K562 (cell line): ENCODE measurements around the gene THG1L. TPM values are rescaled to one million over a fixed set of nuclear protein-coding genes. Genes with fewer than 3 reads are reported as not detected.

Experiments used
- BACH1 ChIP-seq: fragments of 200-800 bp; sonication (Bioruptor generic); IDR thresholded peaks from 2 replicates; pipeline ENCODE4 v1.6.1; 2016; ENCODE audit warnings: missing genetic modification characterization, missing compliant biosample characterization
- C11orf30 ChIP-seq: fragments of 450-650 bp; IDR thresholded peaks from 2 replicates; pipeline ENCODE4 v1.6.1; 2016; ENCODE audit warnings: low read depth, mild to moderate bottlenecking
- CAMTA2 ChIP-seq: fragments of 250-450 bp; sonication (Bioruptor Pico); conservative IDR thresholded peaks from 2 replicates; pipeline ENCODE4 v1.5.1; 2022
- CHD7 ChIP-seq: fragments of 200-600 bp; sonication (generic); IDR thresholded peaks from one replicate; pipeline ENCODE4 v1.6.1; 2012; ENCODE audit warnings: mild to moderate bottlenecking, low read depth, low read length, inconsistent platforms
- FUS ChIP-seq: fragments of 200-400 bp; formaldehyde crosslinking; optimal IDR thresholded peaks from 2 replicates; pipeline ENCODE3; 2017; ENCODE audit warnings: low read depth, low read length
- HES1 ChIP-seq: fragments of 450-650 bp; IDR thresholded peaks from 2 replicates; pipeline ENCODE4 v1.6.1; 2016; ENCODE audit warnings: low read depth, mild to moderate bottlenecking, moderate library complexity
- MAFG ChIP-seq: fragments of 450-650 bp; conservative IDR thresholded peaks from 2 replicates; pipeline ENCODE4 v1.6.1; 2016; ENCODE audit warnings: missing genetic modification characterization, missing compliant biosample characterization
- NR2C2 ChIP-seq, 2 experiments: fragments of 200-800 bp in 1 of 2; sonication (Bioruptor generic) in 1 of 2; sonication (generic) in 1 of 2; formaldehyde crosslinking in 1 of 2; IDR thresholded peaks; 2 replicates each; pipeline versions ENCODE4 v1.6.1 to v1.8.0; 2016 to 2022; ENCODE audit warnings: mild to moderate bottlenecking in 1 of 2, missing compliant biosample characterization in 1 of 2, missing genetic modification characterization in 1 of 2, missing genetic modification reagents in 1 of 2
- PHTF2 ChIP-seq: fragments of 250-450 bp; sonication (Bioruptor Pico); IDR thresholded peaks from 2 replicates; pipeline ENCODE4 v1.5.0; 2021; ENCODE audit warnings: mild to moderate bottlenecking
- RBM39 ChIP-seq: fragments of 200-400 bp; formaldehyde crosslinking; optimal IDR thresholded peaks from 2 replicates; pipeline ENCODE3; 2018; ENCODE audit warnings: low read depth, low read length
- STAG1 ChIP-seq: sonication (generic); formaldehyde crosslinking; IDR thresholded peaks from 2 replicates; pipeline ENCODE4 v1.5.0; 2020; ENCODE audit warnings: missing genetic modification reagents, borderline replicate concordance
- TARDBP ChIP-seq: fragments of 450-650 bp; IDR thresholded peaks from 2 replicates; pipeline ENCODE4 v1.6.1; 2016
- ZBTB8A ChIP-seq: fragments of 450-650 bp; IDR thresholded peaks from 2 replicates; pipeline ENCODE4 v1.6.1; 2018; ENCODE audit warnings: mild to moderate bottlenecking, moderate library complexity; ENCODE audit not compliant: partially characterized antibody
- ZC3H8 ChIP-seq: fragments of 450-650 bp; IDR thresholded peaks from 2 replicates; pipeline ENCODE4 v1.6.1; 2017
- ZNF121 ChIP-seq: sonication (generic); formaldehyde crosslinking; conservative IDR thresholded peaks from 2 replicates; pipeline ENCODE4 v1.8.0; 2022; ENCODE audit warnings: missing genetic modification reagents
- ZNF133 ChIP-seq: fragments of 250-450 bp; sonication (Bioruptor Pico); IDR thresholded peaks from 2 replicates; pipeline ENCODE4 v1.4.0; 2020; ENCODE audit warnings: mild to moderate bottlenecking
- ZNF263 ChIP-seq: sonication (generic); formaldehyde crosslinking; IDR thresholded peaks from 2 replicates; pipeline ENCODE4 v1.8.0; 2022; ENCODE audit warnings: mild to moderate bottlenecking, missing genetic modification reagents, borderline replicate concordance
- ZNF589 ChIP-seq: fragments of 200-800 bp; sonication (Bioruptor generic); IDR thresholded peaks from 2 replicates; pipeline ENCODE4 v1.6.1; 2016; ENCODE audit warnings: low read depth, missing genetic modification characterization, missing compliant biosample characterization
- ZNF764 ChIP-seq: fragments of 250-450 bp; sonication (Bioruptor Pico); IDR thresholded peaks from 2 replicates; pipeline ENCODE4 v1.4.0; 2020; ENCODE audit warnings: low read depth, mild to moderate bottlenecking, moderate library complexity
- polyA plus RNA-seq, 8 experiments: library from polyadenylated mRNA; depleted of rRNA in 4 of 8; stranded (reverse) in 5 of 8; unstranded in 3 of 8; fragments of >200 nt; fragmentation: Nextera tagmentation in 2 of 8; fragmentation: Illumina TruSeq in 1 of 8; extraction: Ambion mirVana in 2 of 8; extraction: Trizol in 1 of 8; gene quantifications; 2 replicates each; pipeline versions ENCODE4 v1.2.1 to v1.2.3, GENCODE V29; 2011 to 2014; ENCODE audit warnings: inconsistent platforms in 1 of 8, missing spikeins in 1 of 8
- total RNA-seq, 7 experiments: library from RNA; depleted of rRNA in 6 of 7; stranded (reverse); fragments of >200 nt in 6 of 7; fragmentation: Illumina TruSeq in 2 of 7; extraction: Trizol in 2 of 7; gene quantifications; 2 replicates each; pipeline versions ENCODE4 v1.2.1 to v1.2.3, GENCODE V29; 2011 to 2021; ENCODE audit warnings: low replicate concordance in 1 of 7

The THG1L gene
- total and polyA plus RNA-seq, 9 of the 15 experiments (the other 6 are each of a cell fraction or from before 2014, with no cell fraction given): 21.8 to 40.7 (median 28.0) TPM

- TF ChIP-seq RBM39: no peak
- no peak for TF ChIP-seq ZC3H8
- TF ChIP-seq ZNF263: no peak
- TF ChIP-seq NR2C2 (CRISPR knock-in tag; IDR thresholded peaks at IDR 0.05): no peak
- TF ChIP-seq NR2C2 (tag; IDR thresholded peaks at IDR 0.05): no peak
- no peak for TF ChIP-seq CHD7
- TF ChIP-seq ZNF764 (CRISPR knock-in tag): no peak
- TF ChIP-seq PHTF2: no peak
- TF ChIP-seq C11orf30: no peak
- TF ChIP-seq ZNF121: no peak
- no peak for TF ChIP-seq ZBTB8A
- TF ChIP-seq ZNF133: no peak
- no peak for TF ChIP-seq FUS
- no peak for TF ChIP-seq TARDBP
- TF ChIP-seq CAMTA2: no peak
- no peak for TF ChIP-seq BACH1 (tag)
- no peak; the same call in 1 of the 2 replicates for TF ChIP-seq ZNF589 (CRISPR knock-in tag)
- TF ChIP-seq MAFG (tag): no peak
- no peak for TF ChIP-seq HES1
- TF ChIP-seq STAG1: no peak
These were observed 1.5 kb downstream of the THG1L start (continued) for GRCh38 chr5:157732596-157733262.
